AG09319 (cell line): ENCODE data around the gene PGM2.

Experiments used
- DNase-seq: peaks from one replicate; pipeline ENCODE4 v3.0.0-alpha.2; 2010; ENCODE audit warnings: low read depth; ENCODE audit errors: extremely low read depth
- TF ChIP-seq, protein P1 (sequence below): IDR thresholded peaks from 2 replicates; pipeline ENCODE4 v1.5.1; 2011; ENCODE audit warnings: low read depth, mild to moderate bottlenecking, inconsistent platforms, low read length, moderate library complexity

PGM2 gene

DNA sequence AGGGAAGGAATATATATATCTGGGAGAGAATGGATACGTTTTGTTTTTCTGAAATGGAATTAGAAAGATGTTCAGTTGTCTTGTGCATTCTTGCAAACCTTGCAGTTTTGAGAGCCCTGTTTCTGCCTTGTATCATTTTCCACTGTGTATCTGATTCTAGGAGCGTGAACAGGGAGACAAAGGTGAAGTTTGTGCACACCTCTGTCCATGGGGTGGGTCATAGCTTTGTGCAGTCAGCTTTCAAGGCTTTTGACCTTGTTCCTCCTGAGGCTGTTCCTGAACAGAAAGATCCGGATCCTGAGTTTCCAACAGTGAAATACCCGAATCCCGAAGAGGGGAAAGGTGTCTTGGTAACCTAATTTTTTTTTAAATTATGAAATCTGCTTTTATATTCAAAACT, 17.7 kb downstream of the PGM2 start:
- no peak for DNase-seq
- TF ChIP-seq, protein P1, sequence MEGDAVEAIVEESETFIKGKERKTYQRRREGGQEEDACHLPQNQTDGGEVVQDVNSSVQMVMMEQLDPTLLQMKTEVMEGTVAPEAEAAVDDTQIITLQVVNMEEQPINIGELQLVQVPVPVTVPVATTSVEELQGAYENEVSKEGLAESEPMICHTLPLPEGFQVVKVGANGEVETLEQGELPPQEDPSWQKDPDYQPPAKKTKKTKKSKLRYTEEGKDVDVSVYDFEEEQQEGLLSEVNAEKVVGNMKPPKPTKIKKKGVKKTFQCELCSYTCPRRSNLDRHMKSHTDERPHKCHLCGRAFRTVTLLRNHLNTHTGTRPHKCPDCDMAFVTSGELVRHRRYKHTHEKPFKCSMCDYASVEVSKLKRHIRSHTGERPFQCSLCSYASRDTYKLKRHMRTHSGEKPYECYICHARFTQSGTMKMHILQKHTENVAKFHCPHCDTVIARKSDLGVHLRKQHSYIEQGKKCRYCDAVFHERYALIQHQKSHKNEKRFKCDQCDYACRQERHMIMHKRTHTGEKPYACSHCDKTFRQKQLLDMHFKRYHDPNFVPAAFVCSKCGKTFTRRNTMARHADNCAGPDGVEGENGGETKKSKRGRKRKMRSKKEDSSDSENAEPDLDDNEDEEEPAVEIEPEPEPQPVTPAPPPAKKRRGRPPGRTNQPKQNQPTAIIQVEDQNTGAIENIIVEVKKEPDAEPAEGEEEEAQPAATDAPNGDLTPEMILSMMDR = no peak

DNA sequence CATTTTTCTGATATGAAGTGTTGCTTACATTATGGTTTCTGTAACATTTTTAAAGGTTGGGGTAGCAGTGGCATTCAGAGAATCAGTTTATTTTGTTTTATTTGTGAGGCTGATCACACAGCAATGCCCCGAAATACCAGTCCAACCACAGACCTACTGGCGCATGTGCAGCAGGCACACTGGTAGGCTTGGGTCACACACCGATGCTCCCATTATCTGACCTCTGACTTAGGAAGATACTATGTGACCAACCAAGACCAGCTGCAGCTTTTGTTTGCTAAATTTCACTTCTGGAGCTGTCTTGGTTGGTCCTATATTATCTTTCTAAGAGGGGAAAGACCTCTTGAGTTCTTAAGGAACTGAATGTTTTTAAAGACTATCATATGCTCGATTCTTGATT, 18.7 kb downstream of the PGM2 start:
- DNase-seq = no peak
- TF ChIP-seq, protein P1 = no peak

DNA sequence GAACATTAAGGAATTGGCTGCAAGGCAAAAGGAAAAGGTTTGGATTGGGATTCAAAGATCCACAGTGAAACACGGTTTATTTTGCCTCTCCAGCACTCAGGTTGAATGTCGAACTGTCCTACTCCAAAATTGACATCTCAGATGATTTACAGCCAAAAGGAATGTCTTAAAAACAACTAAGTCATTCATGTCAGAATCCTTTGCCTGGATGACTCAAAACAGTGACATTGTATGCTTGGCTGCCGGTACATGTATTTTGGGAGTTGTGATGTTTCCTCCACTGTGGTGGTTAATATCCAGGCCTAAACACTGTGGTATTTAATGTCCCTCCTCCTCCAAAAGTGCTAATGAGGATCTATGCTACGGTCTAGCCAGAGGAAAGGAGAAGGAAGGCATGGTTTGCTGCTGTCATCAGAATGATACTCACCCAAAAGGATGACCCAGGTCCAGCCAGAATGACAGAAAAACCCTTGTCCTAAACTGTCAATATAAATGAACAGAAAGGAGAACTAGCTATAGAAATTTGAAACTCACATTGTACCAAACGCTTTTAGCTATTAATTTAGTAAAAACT, 20.9 kb downstream of the PGM2 start:
- TF ChIP-seq, protein P1 = no peak
- DNase-seq = no peak

- DNase-seq = no peak
- TF ChIP-seq, protein P1 = no peak
These were observed 25.9 kb downstream of the PGM2 start for GRCh38 chr4:37852376-37852775.

DNA sequence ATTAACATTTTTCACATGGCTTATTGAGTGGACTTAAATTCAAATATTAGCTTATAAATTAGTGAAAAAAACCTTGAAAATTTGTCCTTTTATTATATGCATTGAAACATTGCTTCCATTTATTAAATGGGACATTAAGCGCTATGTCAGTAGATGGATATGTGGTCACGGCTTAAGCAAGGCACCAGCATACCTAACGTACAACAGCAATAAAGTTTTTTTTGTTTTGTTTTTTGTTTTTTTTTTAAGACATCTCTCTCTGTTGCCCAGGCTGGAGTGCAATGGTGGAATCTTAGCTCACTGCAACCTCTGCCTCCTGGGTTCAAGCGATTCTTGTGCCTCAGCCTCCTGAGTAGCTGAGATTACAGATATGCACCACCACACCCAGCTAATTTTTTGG, 31.6 kb downstream of the PGM2 start:
- DNase-seq = no peak
- TF ChIP-seq, protein P1 = no peak

DNA sequence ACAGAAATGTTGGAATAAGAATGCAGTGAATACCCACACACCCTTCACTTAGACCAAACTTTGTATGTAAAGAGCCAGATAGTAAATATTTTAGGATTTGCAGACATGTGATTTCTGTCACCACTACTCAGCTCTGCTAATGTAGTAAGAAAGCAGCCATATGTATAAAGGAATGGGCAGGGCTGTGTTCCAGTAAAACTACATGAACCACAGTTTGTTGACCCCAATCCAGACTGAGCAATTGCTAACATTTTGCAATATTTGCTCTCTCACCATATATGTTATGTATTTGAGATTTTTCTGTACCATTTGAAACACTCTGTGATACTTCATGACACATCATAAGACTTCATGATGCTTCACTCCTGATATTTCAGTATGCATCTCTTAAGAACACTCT, 32.4 kb downstream of the PGM2 start:
- TF ChIP-seq, protein P1 = no peak
- DNase-seq = no peak

- no peak for DNase-seq
- TF ChIP-seq, protein P1 = no peak
These were observed 33.8 kb downstream of the PGM2 start for GRCh38 chr4:37860266-37860665.
